HG02973 (cell line): ENCODE data around the gene SOCS7.

Source experiments
- ATAC-seq: cut with Tn5 transposase; IDR thresholded peaks from one replicate; pipeline ENCODE4 v1.9.1; 2021; ENCODE audit warnings: moderate library complexity; ENCODE audit not compliant: unreplicated experiment

Gene SOCS7

GRCh38 chr17:38336838-38337237, 14.8 kb upstream of the SOCS7 start:
- no peak for ATAC-seq

DNA sequence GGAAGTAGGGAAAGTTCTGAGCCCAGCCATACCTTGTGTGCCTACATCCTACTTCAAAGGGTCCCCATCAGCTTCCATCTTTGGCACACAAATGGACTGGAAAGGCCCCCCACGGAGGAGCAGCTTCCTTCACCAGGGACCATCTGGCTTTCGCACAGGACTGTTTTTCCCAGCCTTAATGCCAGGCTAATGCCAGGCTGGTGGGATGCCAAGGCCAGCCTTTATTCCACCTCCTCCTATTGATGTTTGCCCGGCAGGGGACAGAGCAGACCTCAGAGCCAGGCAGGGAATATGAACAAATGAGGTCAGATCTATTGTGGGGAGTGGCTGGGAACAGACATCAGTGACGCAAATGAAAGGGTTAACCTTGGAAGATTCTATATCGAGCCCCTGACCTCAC, 13.6 kb upstream of the SOCS7 start:
- ATAC-seq, result no peak

- no peak for ATAC-seq
Measured at GRCh38 chr17:38338535-38338934, 13.1 kb upstream of the SOCS7 start.

DNA sequence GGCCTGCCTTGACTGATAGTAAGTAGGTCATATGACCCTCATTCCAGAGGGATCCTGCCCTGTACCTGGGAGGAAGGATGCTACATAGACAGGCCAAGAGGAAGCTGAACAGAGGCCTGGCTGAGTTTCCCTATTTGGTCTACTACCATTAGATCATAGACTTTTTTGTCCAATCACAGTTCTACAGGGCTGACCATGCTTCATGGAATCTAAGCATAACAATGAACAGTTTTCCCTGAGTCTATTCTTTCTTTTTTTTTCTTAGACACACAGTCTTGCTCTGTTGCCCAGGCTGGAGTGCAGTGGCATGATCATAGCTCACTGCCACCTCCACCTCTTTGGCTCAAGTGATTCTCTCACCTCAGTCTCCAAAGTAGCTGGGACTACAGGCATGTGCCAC, 11.8 kb upstream of the SOCS7 start:
- no peak for ATAC-seq

GRCh38 chr17:38341035-38341721, 10.5 kb upstream of the SOCS7 start:
- ATAC-seq, result no peak

GRCh38 chr17:38342886-38343607, 8.6 kb upstream of the SOCS7 start:
- no peak for ATAC-seq

- ATAC-seq, result no peak
Measured at GRCh38 chr17:38343608-38344419, 7.8 kb upstream of the SOCS7 start, which contains the start of gene GPR179. Gene GPR179 (minus strand): TSS chr17:38343956. CDS start chr17:38343789, 167 bp downstream.

DNA sequence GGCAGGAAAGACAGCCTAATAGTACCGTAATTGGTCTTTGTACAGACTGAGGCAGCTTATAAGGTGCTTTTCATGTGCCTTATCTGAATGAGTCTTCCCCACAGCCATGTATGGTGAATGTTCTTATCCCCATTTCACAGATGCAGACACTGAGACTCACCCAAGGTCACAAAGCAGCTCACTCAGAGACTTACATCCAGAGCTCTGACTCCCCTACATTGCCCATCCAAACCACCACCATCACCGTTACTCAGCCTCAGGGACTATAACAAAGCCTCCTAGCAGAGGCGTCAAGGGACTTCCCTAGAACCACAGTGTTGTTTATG, 7.3 kb upstream of the SOCS7 start:
- ATAC-seq, result no peak

DNA sequence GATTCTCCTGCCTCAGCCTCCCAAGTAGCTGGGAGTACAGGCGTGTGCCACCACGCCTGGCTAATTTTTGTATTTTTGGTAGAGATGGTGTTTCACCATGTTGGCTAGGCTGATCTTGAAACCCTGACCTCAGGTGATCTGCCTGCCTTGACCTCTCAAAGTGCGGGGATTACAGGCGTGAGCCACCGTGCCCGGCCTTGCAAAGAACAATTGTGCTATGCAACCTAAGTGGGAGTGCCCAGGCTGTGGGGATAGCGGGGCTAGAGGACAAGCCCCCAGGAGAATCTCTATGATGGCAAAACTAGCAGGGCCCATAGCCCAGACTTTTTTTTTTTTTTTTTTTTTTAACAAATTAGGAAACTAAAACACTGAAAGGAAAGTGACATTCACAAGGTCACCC, 5.9 kb upstream of the SOCS7 start:
- no peak for ATAC-seq

DNA sequence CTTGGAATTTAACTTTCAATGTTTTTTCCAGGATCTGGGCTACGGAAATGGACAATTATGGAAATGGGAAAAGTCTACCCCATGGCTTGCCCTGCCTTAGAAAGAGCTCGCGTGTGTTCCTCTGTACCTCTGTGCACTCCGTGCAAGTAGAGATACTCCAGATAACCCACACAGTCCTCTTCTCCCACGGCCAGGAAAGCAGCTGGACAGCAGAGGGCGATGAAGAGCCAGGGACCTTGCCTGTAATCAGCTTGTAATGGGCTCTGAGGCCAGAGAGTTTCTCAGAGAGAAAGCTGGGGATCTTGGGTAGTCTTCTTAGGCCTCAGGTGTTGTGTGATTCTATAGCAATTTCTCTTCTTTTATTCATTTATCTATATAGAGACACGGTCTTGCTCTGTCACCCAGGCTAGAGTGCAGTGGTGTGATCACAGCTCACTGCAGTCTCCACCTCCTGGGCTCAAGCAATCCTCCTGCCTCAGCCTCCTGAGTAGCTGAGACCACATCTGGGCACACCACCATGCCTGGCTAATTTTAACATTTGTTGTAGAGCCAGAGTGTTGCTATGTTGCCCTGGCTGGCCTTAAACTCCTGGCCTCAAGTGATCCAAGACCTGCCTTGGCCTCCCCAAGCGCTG, 2.4 kb upstream of the SOCS7 start:
- no peak for ATAC-seq

- no peak for ATAC-seq
Measured at GRCh38 chr17:38350035-38350434, 1.6 kb upstream of the SOCS7 start.

GRCh38 chr17:38352245-38353085, 821 bp downstream of the SOCS7 start:
- peak; percentile 1 for ATAC-seq

GRCh38 chr17:38353086-38353604, 1.5 kb downstream of the SOCS7 start:
- ATAC-seq, result no peak

DNA sequence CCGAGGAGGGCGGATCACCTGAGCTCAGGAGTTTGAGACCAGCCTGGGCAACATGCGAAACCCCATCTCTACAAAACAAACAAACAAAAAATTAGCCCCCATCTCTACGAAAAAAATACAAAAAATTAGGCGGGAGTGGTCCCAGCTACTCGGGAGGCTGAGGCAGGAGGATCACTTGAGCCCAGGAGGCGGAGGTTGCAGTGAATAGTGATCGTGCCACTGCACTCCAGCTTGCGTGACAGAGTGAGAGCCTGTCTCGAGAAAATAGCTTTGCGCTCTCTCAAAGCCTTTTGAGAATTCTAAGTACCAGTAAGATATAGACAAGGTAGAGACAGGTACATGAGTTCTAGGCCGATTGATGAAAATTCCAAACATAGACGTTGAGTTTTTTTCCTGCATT, 2.0 kb downstream of the SOCS7 start:
- ATAC-seq, result no peak

- no peak for ATAC-seq
Measured at GRCh38 chr17:38354466-38354865, 2.8 kb downstream of the SOCS7 start.

DNA sequence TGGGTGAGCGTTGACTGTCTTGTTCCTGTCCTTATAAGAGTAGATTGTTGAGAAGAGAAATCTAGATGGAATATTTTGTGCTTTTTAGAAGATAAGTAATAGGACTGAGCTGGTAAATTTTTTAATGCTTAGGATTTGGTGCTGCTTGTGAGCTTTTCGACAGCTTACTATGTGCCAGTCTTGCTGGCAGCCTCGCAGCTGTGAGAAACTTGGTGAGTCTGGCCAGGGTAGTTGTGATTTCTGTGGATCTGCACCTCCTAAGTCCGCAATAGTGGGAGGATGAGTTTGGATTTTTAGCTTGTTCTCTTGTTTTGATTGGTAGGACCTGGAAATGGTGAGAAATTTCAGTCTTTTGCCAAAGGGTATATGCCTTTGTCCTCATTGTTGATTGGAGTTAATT, 3.6 kb downstream of the SOCS7 start:
- no peak for ATAC-seq

DNA sequence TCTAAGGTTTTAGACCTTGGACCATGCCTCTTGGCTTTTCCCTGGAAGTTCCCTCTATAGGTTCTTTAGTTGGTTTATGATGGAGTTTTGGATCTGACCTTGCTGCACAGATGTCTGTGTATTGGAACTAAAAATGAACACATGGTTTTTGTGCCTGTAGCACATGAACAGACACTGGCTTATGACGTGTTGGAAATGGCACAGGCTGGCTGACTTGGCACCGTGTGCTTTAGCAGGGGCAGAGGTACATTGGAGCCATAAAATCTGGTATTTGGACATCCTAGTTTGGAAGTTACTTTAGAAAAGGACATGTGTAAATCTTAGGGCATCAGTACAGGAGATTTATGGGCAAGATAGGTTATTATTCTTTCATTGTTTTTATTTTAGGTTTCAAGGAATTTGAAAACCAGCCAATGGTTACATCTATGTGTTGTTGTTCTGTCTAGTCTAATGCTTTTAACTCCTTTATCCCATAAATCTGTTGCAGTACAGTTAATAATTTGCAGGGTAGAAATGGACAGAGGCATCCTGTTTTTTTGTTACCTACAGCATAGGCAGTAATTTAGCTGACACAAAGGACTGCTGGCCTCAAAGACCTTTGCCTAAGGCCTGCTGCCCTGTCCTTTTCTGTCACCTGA, 6.0 kb downstream of the SOCS7 start:
- ATAC-seq, result no peak

GRCh38 chr17:38358586-38359513, 7.2 kb downstream of the SOCS7 start:
- ATAC-seq, result no peak
